ENCODE data around the gene AMN.

DNA sequence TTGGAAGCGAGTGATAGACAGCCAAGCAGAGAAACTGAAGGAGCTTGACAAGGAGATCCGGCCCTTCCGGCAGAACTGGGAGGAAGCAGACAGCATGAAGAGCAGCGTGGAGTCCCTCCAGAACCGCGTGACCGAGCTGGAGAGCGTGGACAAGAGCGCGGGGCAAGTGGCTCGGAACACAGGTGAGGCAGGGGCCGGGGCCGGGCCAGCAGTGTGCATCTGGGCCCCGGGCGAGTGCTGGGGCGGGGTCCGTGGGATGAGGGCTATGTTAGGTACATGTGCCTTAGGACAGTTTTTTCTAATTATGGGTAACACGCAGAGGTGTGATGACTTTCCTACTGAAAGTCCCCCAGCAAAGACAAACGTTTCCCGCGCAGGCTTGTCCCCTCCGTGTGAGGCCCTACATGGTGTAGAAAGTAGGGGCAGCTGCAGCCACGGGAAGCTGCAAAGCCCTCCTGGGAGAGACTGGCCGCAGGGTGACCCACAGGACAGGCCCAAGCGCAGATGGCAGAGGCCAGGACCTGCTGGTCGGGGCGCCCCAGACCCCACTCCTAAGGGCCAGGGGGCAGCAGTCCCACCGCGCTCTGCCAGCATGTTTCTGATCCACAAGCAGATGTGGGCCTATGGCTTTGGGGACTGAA lies 19.1 kb upstream of the AMN start:
- TF ChIP-seq POLR2A (IDR thresholded peaks at IDR 0.05; ENCODE audit: low read depth, low read length) = no peak
- no peak for TF ChIP-seq TAF1 (IDR thresholded peaks at IDR 0.05; ENCODE audit: borderline replicate concordance, low read depth, low read length)
- TF ChIP-seq POLR2AphosphoS5 (IDR thresholded peaks at IDR 0.05; ENCODE audit: low read depth, low read length) = no peak

Data from GM12892 (cell line).